Measurements from ENCODE around the gene SMIM43. TPM values are rescaled to one million over a fixed set of nuclear protein-coding genes. Genes with fewer than 3 reads are reported as not detected.
A peak's percentile ranks its signal among the peaks of the same experiment; 100 is the strongest.

The SMIM43 gene
- total RNA-seq, 1 experiment from 2014 or later: not detected

- no peak overlapping the region for H3K27ac ChIP-seq (ENCODE audit: low read length)
- DNase-seq: no peak
- CTCF ChIA-PET: no interaction called here
- H3K4me3 ChIP-seq (ENCODE audit: low read length): no peak overlapping the region
- H3K4me2 ChIP-seq (ENCODE audit: low read length): no peak overlapping the region
- H3K79me2 ChIP-seq (ENCODE audit: low read length): no peaks in the 10 kb centered on the region
- H3K9ac ChIP-seq (ENCODE audit: low read length): no peak overlapping the region
- no peak overlapping the region for H2AFZ ChIP-seq (ENCODE audit: low read length)
- H3K4me1 ChIP-seq (ENCODE audit: insufficient read depth, low read length): peaks cover 25% of the 10 kb centered on the region
- H3K27me3 ChIP-seq (ENCODE audit: low read length): no peaks in the 10 kb centered on the region
- no TSS peak for BruUV-seq (replicated peaks)
- no peaks in the 10 kb centered on the region for H3K9me3 ChIP-seq (ENCODE audit: low read length)
- H3K36me3 ChIP-seq (ENCODE audit: low read depth, low read length): no peaks in the 10 kb centered on the region
- ATAC-seq: no peak
- H3F3A ChIP-seq (ENCODE audit: low read length, unreplicated experiment): peaks cover 3% of the 10 kb centered on the region
- no peaks in the 10 kb centered on the region for H4K20me1 ChIP-seq (ENCODE audit: low read length)
- POLR2A ChIA-PET (ENCODE audit: unreplicated experiment): no interaction called here
- intact Hi-C loops (cut with micrococcal nuclease): no loop called here
- H3K9me2 ChIP-seq (replicated peaks; ENCODE audit: low read length): no peaks in the 10 kb centered on the region
- no peak for TF ChIP-seq CTCF (conservative IDR thresholded peaks at IDR 0.05; ENCODE audit: low read depth, low read length)
Measured at GRCh38 chr4:121790976-121791375, 26.0 kb upstream of the SMIM43 start.

- Histone ChIP-seq H3K9ac (ENCODE audit: low read length) (no peak overlapping the region), H3K4me1 (ENCODE audit: insufficient read depth, low read length) (peaks cover 30% of the 10 kb centered on the region), H3K4me2 (ENCODE audit: low read length) (peak overlapping the region; percentile 75), H3K9me3 (ENCODE audit: low read length) (no peaks in the 10 kb centered on the region), H3F3A (ENCODE audit: low read length, unreplicated experiment) (peaks cover 3% of the 10 kb centered on the region), H3K27ac (ENCODE audit: low read length) (peak overlapping the region; percentile 59), H3K27me3 (ENCODE audit: low read length) (no peaks in the 10 kb centered on the region), H3K9me2 (replicated peaks; ENCODE audit: low read length) (no peaks in the 10 kb centered on the region), H3K79me2 (ENCODE audit: low read length) (no peaks in the 10 kb centered on the region), H4K20me1 (ENCODE audit: low read length) (no peaks in the 10 kb centered on the region), H3K36me3 (ENCODE audit: low read depth, low read length) (no peaks in the 10 kb centered on the region), H2AFZ (ENCODE audit: low read length) (no peak overlapping the region), H3K4me3 (ENCODE audit: low read length) (no peak overlapping the region)
- CTCF ChIA-PET: no interaction called here
- BruUV-seq (replicated peaks): no TSS peak
- ATAC-seq (peak; percentile 73), DNase-seq (peak; percentile 80)
- POLR2A ChIA-PET (ENCODE audit: unreplicated experiment): interaction anchor here (0.6 kb wide), 1 partner anchor 80 kb away, joined by 5 read pairs; no protein-coding TSS in a partner anchor
- intact Hi-C loops (cut with micrococcal nuclease): no loop called here
- TF ChIP-seq CTCF (conservative IDR thresholded peaks at IDR 0.05; ENCODE audit: low read depth, low read length) (no peak), EZH2 (IDR thresholded peaks at IDR 0.05; ENCODE audit: low read length, unreplicated experiment) (no peak), EZH2phosphoT487 (IDR thresholded peaks at IDR 0.05; ENCODE audit: borderline replicate concordance, low read length) (no peak)
Measured at GRCh38 chr4:121789960-121790829, 25.2 kb upstream of the SMIM43 start.

GRCh38 chr4:121789455-121789854 is 24.5 kb upstream of the SMIM43 start:
- H3K79me2 ChIP-seq (ENCODE audit: low read length): no peaks in the 10 kb centered on the region
- H3K9me2 ChIP-seq (replicated peaks; ENCODE audit: low read length): no peaks in the 10 kb centered on the region
- peaks cover 37% of the 10 kb centered on the region for H3K4me1 ChIP-seq (ENCODE audit: insufficient read depth, low read length)
- no TSS peak for BruUV-seq (replicated peaks)
- no peaks in the 10 kb centered on the region for H3K27me3 ChIP-seq (ENCODE audit: low read length)
- peaks cover 3% of the 10 kb centered on the region for H3F3A ChIP-seq (ENCODE audit: low read length, unreplicated experiment)
- no peaks in the 10 kb centered on the region for H4K20me1 ChIP-seq (ENCODE audit: low read length)
- H3K4me3 ChIP-seq (ENCODE audit: low read length): peak overlapping the region; percentile 18; the same call in 1 of the 2 replicates
- H2AFZ ChIP-seq (ENCODE audit: low read length): no peak overlapping the region
- ChIA-PET CTCF (no interaction called here), POLR2A (ENCODE audit: unreplicated experiment) (no interaction called here)
- H3K36me3 ChIP-seq (ENCODE audit: low read depth, low read length): no peaks in the 10 kb centered on the region
- ATAC-seq: no peak
- H3K4me2 ChIP-seq (ENCODE audit: low read length): peak overlapping the region; percentile 75
- no peak for DNase-seq
- no peaks in the 10 kb centered on the region for H3K9me3 ChIP-seq (ENCODE audit: low read length)
- TF ChIP-seq CTCF (conservative IDR thresholded peaks at IDR 0.05; ENCODE audit: low read depth, low read length) (no peak), EZH2phosphoT487 (IDR thresholded peaks at IDR 0.05; ENCODE audit: borderline replicate concordance, low read length) (no peak), EZH2 (IDR thresholded peaks at IDR 0.05; ENCODE audit: low read length, unreplicated experiment) (no peak)
- no peak overlapping the region for H3K9ac ChIP-seq (ENCODE audit: low read length)
- peak overlapping the region; percentile 59 for H3K27ac ChIP-seq (ENCODE audit: low read length)
- intact Hi-C loops (cut with micrococcal nuclease): no loop called here

All from PC-3 (cell line).